DND-41 (cell line): Measurements from ENCODE around the gene PLCL1.

Experiments
- ATAC-seq: fragments of 200-7000 bp; cut with Tn5 transposase; 3 replicates; pipeline ENCODE4 v1.9.1; 2021; ENCODE audit warnings: low read depth; ENCODE audit not compliant: insufficient read depth
- DNase-seq: peaks from one replicate; pipeline ENCODE4 v3.0.0-alpha.2; 2020
- H2AFZ ChIP-seq: 2 replicates; pipeline ENCODE4 v1.6.0; 2012; ENCODE audit warnings: low read depth, low read length
- H3K27ac ChIP-seq: 2 replicates; pipeline ENCODE4 v1.5.1; 2012; ENCODE audit warnings: low read length, inconsistent platforms
- H3K27me3 ChIP-seq: fragments of 200-600 bp; sonication (generic); 2 replicates; pipeline ENCODE4 v1.6.0; 2012; ENCODE audit warnings: low read length, mild to moderate bottlenecking, inconsistent platforms; ENCODE audit not compliant: insufficient read depth, poor library complexity
- H3K36me3 ChIP-seq: 2 replicates; pipeline ENCODE4 v1.5.1; 2012; ENCODE audit warnings: low read length, inconsistent platforms; ENCODE audit not compliant: insufficient read depth
- H3K4me1 ChIP-seq: 2 replicates; pipeline ENCODE4 v1.5.1; 2012; ENCODE audit warnings: mild to moderate bottlenecking, low read length; ENCODE audit not compliant: insufficient read depth
- H3K4me2 ChIP-seq: 2 replicates; pipeline ENCODE4 v1.6.0; 2012; ENCODE audit warnings: mild to moderate bottlenecking, moderate library complexity, low read length, inconsistent platforms; ENCODE audit not compliant: insufficient read depth
- H3K4me3 ChIP-seq, 2 experiments: fragments of 200-600 bp in 1 of 2; shearing (Covaris generic) in 1 of 2; 2 replicates each; pipeline ENCODE4 v1.5.1; 2012 to 2016; ENCODE audit warnings: inconsistent platforms in 2 of 2, low read length in 2 of 2, mild to moderate bottlenecking in 2 of 2, low read depth in 1 of 2, moderate library complexity in 1 of 2
- H3K79me2 ChIP-seq: 2 replicates; pipeline ENCODE4 v1.6.0; 2012; ENCODE audit warnings: low read length, inconsistent platforms; ENCODE audit not compliant: insufficient read depth
- H3K9ac ChIP-seq: 2 replicates; pipeline ENCODE4 v1.6.0; 2012; ENCODE audit warnings: low read depth, mild to moderate bottlenecking, inconsistent platforms, low read length, moderate library complexity
- H3K9me3 ChIP-seq: 2 replicates; pipeline ENCODE4 v1.5.1; 2012; ENCODE audit warnings: low read length, moderate library complexity, mild to moderate bottlenecking, inconsistent platforms; ENCODE audit not compliant: insufficient read depth, severe bottlenecking
- H4K20me1 ChIP-seq: 2 replicates; pipeline ENCODE4 v1.6.0; 2012; ENCODE audit warnings: low read length; ENCODE audit not compliant: insufficient read depth
- EZH2 ChIP-seq: IDR thresholded peaks from 3 replicates; pipeline ENCODE4 v1.6.1; 2012; ENCODE audit warnings: borderline replicate concordance, low read depth, mild to moderate bottlenecking, moderate library complexity, low read length, inconsistent platforms; ENCODE audit not compliant: severe bottlenecking
- TF ChIP-seq, protein P1 (sequence below): IDR thresholded peaks from 2 replicates; pipeline ENCODE4 v1.5.1; 2012; ENCODE audit warnings: borderline replicate concordance, low read length, moderate library complexity, mild to moderate bottlenecking; ENCODE audit not compliant: poor library complexity, severe bottlenecking; ENCODE audit errors: extremely low read depth

The PLCL1 gene

DNA sequence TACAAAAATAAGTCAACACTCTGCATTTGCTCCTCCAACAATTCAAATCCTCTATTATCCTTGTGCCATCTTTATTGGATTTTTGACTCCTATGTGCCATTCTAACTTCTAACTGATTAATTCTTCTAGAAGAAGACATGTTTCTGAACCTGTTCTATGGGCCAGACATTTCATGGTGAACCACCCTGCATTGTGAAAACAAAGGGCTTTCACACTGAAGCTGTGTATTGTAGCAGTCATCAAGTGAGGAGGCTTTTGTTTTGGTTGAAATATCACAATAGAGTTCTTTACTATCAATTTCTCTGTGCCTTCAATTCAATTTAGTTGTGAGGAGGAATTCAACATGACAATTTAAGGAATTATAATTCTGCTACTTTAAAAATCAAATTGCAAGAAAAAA is 357.9 kb downstream of the PLCL1 start:
- H3K9ac ChIP-seq, result no peak overlapping the region
- no peak overlapping the region for H3K4me2 ChIP-seq
- H3K4me1 ChIP-seq, result no peaks in the 10 kb centered on the region
- H4K20me1 ChIP-seq, result no peaks in the 10 kb centered on the region
- H3K79me2 ChIP-seq, result no peaks in the 10 kb centered on the region
- H3K4me3 ChIP-seq, result no peak overlapping the region
- no peak for ATAC-seq
- no peaks in the 10 kb centered on the region for H3K36me3 ChIP-seq
- H3K27ac ChIP-seq, result no peak overlapping the region
- H3K9me3 ChIP-seq, result peaks cover 5% of the 10 kb centered on the region
- H3K27me3 ChIP-seq, result peaks cover 7% of the 10 kb centered on the region
- no peak overlapping the region for H2AFZ ChIP-seq
- TF ChIP-seq, protein P1, sequence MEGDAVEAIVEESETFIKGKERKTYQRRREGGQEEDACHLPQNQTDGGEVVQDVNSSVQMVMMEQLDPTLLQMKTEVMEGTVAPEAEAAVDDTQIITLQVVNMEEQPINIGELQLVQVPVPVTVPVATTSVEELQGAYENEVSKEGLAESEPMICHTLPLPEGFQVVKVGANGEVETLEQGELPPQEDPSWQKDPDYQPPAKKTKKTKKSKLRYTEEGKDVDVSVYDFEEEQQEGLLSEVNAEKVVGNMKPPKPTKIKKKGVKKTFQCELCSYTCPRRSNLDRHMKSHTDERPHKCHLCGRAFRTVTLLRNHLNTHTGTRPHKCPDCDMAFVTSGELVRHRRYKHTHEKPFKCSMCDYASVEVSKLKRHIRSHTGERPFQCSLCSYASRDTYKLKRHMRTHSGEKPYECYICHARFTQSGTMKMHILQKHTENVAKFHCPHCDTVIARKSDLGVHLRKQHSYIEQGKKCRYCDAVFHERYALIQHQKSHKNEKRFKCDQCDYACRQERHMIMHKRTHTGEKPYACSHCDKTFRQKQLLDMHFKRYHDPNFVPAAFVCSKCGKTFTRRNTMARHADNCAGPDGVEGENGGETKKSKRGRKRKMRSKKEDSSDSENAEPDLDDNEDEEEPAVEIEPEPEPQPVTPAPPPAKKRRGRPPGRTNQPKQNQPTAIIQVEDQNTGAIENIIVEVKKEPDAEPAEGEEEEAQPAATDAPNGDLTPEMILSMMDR, result no peak
- no peak for TF ChIP-seq EZH2
- no peak for DNase-seq

GRCh38 chr2:198164843-198165242 is 360.4 kb downstream of the PLCL1 start:
- Histone ChIP-seq H3K79me2 (no peaks in the 10 kb centered on the region), H3K36me3 (no peaks in the 10 kb centered on the region), H4K20me1 (no peaks in the 10 kb centered on the region), H3K27ac (no peak overlapping the region), H3K9ac (no peak overlapping the region), H3K9me3 (no peaks in the 10 kb centered on the region), H2AFZ (no peak overlapping the region), H3K4me1 (no peaks in the 10 kb centered on the region), H3K4me2 (no peak overlapping the region), H3K27me3 (peaks cover 4% of the 10 kb centered on the region), H3K4me3 (no peak overlapping the region)
- no peak for ATAC-seq
- no peak for DNase-seq
- no peak for TF ChIP-seq EZH2
- TF ChIP-seq, protein P1, result no peak

DNA sequence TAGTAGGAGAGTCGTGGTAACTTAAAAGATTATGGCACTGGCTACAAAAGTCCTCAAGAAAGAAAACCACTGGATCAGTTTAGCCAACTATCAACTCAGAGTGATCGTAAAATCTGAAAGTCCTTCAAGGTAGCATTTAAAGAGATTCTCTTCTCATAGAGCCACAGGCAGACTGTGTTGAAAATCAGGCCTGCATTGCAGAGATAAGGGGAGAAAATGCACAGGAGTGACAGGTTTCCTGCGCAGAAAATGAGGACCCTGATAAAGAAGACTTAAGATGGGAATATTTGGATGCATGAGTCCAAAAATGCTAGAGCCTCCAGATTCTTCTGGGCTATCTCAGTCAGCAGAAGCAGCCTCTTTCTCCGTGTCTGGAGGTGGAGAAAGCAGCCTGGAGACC is 360.9 kb downstream of the PLCL1 start:
- no peak for ATAC-seq
- H2AFZ ChIP-seq, result no peak overlapping the region
- TF ChIP-seq, protein P1, result no peak
- TF ChIP-seq EZH2, result no peak

GRCh38 chr2:198167346-198167745 is 363.0 kb downstream of the PLCL1 start:
- Histone ChIP-seq H3K9ac (no peak overlapping the region), H3K4me3 (no peak overlapping the region), H2AFZ (no peak overlapping the region), H4K20me1 (no peaks in the 10 kb centered on the region), H3K79me2 (no peaks in the 10 kb centered on the region), H3K27ac (no peak overlapping the region), H3K4me1 (no peaks in the 10 kb centered on the region), H3K36me3 (no peaks in the 10 kb centered on the region), H3K4me2 (no peak overlapping the region), H3K9me3 (no peaks in the 10 kb centered on the region), H3K27me3 (peaks cover 3% of the 10 kb centered on the region)
- DNase-seq (no peak), ATAC-seq (no peak)
- TF ChIP-seq EZH2, result no peak
- TF ChIP-seq, protein P1, result no peak

More for the DNA sequence above, 360.9 kb downstream of the PLCL1 start:
- H3K9me3 ChIP-seq, result no peaks in the 10 kb centered on the region
- no peak overlapping the region for H3K27ac ChIP-seq
- no peak overlapping the region for H3K4me3 ChIP-seq
- no peaks in the 10 kb centered on the region for H3K4me1 ChIP-seq
- no peak overlapping the region for H3K9ac ChIP-seq
- H3K4me2 ChIP-seq, result no peak overlapping the region
- H4K20me1 ChIP-seq, result no peaks in the 10 kb centered on the region
- no peak for DNase-seq
- no peaks in the 10 kb centered on the region for H3K79me2 ChIP-seq
- H3K36me3 ChIP-seq, result no peaks in the 10 kb centered on the region
- H3K27me3 ChIP-seq, result no peaks in the 10 kb centered on the region
